Measurements from ENCODE around the gene ITGB8.
A peak's percentile ranks its signal among the peaks of the same experiment; 100 is the strongest.

ITGB8 gene

GRCh38 chr7:20310963-20311742 lies 19.5 kb upstream of the ITGB8 start:
- no peak for DNase-seq

- DNase-seq, result no peak
Observed at GRCh38 chr7:20311743-20312042, 19.0 kb upstream of the ITGB8 start.

- DNase-seq, result no peak
Observed at GRCh38 chr7:20312562-20312961, 18.1 kb upstream of the ITGB8 start.

- no peak for DNase-seq
Observed at GRCh38 chr7:20313626-20314025, 17.1 kb upstream of the ITGB8 start.

GRCh38 chr7:20314198-20314597 lies 16.5 kb upstream of the ITGB8 start:
- DNase-seq, result no peak

- DNase-seq, result no peak
Observed at GRCh38 chr7:20316706-20317105, 14.0 kb upstream of the ITGB8 start.

GRCh38 chr7:20317413-20317812 lies 13.3 kb upstream of the ITGB8 start:
- DNase-seq, result no peak

GRCh38 chr7:20318933-20319332 lies 11.8 kb upstream of the ITGB8 start:
- no peak for DNase-seq

GRCh38 chr7:20320322-20320721 lies 10.4 kb upstream of the ITGB8 start:
- no peak for DNase-seq

- no peak for DNase-seq
Observed at GRCh38 chr7:20320786-20321185, 9.9 kb upstream of the ITGB8 start.

- no peak for DNase-seq
Observed at GRCh38 chr7:20323595-20323994, 7.1 kb upstream of the ITGB8 start.

- DNase-seq, result no peak
Observed at GRCh38 chr7:20326342-20326741, 4.4 kb upstream of the ITGB8 start.

- no peak for DNase-seq
Observed at GRCh38 chr7:20327055-20327454, 3.6 kb upstream of the ITGB8 start.

- no peak for DNase-seq
Observed at GRCh38 chr7:20328027-20328426, 2.7 kb upstream of the ITGB8 start.

- no peak for DNase-seq
Observed at GRCh38 chr7:20328692-20329091, 2.0 kb upstream of the ITGB8 start.

GRCh38 chr7:20329389-20330238 lies 1.1 kb upstream of the ITGB8 start:
- no peak for DNase-seq

- peak; percentile 36 for DNase-seq
Observed at GRCh38 chr7:20330928-20331909, 519 bp downstream of the ITGB8 start.

- no peak for DNase-seq
Observed at GRCh38 chr7:20331910-20332813, 1.5 kb downstream of the ITGB8 start.

- DNase-seq, result no peak
Observed at GRCh38 chr7:20338285-20338684, 7.6 kb downstream of the ITGB8 start.

- no peak for DNase-seq
Observed at GRCh38 chr7:20340839-20341238, 10.1 kb downstream of the ITGB8 start.

- DNase-seq, result no peak
Observed at GRCh38 chr7:20343205-20343604, 12.5 kb downstream of the ITGB8 start.

GRCh38 chr7:20343941-20344340 lies 13.2 kb downstream of the ITGB8 start:
- no peak for DNase-seq

All from NCI-H2107 (cell line).